HEK293 (cell line): ENCODE data around the gene HPCAL1.

Experiments used
- CTCF ChIA-PET: fragments of 350-600 bp; formaldehyde crosslinking; extraction: SDS; loops from one replicate; lab custom pipeline; 2021; ENCODE audit warnings: antibody characterized with exemption; lab: Yijun Ruan, JAX
- POLR2A ChIA-PET: fragments of 300-600 bp; formaldehyde crosslinking; extraction: SDS; loops from one replicate; lab custom pipeline; 2020; ENCODE audit warnings: antibody characterized with exemption, inconsistent platforms; lab: Yijun Ruan, JAX
- H3K27ac ChIP-seq: fragments of 200-500 bp; sonication (Bioruptor generic); 2 replicates; pipeline ENCODE4 v1.5.1; 2014; ENCODE audit warnings: low read depth, low read length, control low read depth, inconsistent platforms; ENCODE audit errors: extremely low read depth
- H3K36me3 ChIP-seq, 2 experiments: fragments of 200-500 bp in 1 of 2; sonication (Bioruptor generic) in 1 of 2; 1 replicate in 1 of 2; 2 replicates in 1 of 2; pipeline ENCODE4 v1.5.1; 2014 to 2017; ENCODE audit warnings: inconsistent platforms in 2 of 2, low read length in 2 of 2; ENCODE audit not compliant: control insufficient read depth in 2 of 2, insufficient read depth in 1 of 2
- H3K4me1 ChIP-seq: fragments of 200-500 bp; sonication (Bioruptor generic); 2 replicates; pipeline ENCODE4 v1.5.1; 2014; ENCODE audit warnings: mild to moderate bottlenecking, low read length, inconsistent platforms; ENCODE audit not compliant: control insufficient read depth, insufficient read depth
- H3K4me3 ChIP-seq: 2 replicates; pipeline ENCODE4 v1.5.1; 2011; ENCODE audit warnings: low read depth, mild to moderate bottlenecking, control low read depth, low read length, moderate library complexity
- H3K9me3 ChIP-seq: fragments of 200-500 bp; sonication (Bioruptor generic); 2 replicates; pipeline ENCODE4 v1.5.1; 2014; ENCODE audit warnings: low read depth, low read length, inconsistent platforms; ENCODE audit not compliant: control insufficient read depth, insufficient read depth
- GLI2 ChIP-seq: fragments of 450-650 bp; formaldehyde crosslinking; IDR thresholded peaks from 2 replicates; pipeline ENCODE4; 2017; ENCODE audit warnings: missing biosample characterization, missing genetic modification characterization, low read depth, borderline replicate concordance
- IKZF3 ChIP-seq: fragments of 450-650 bp; IDR thresholded peaks from 2 replicates; pipeline ENCODE4 v1.5.0; 2018; ENCODE audit warnings: missing biosample characterization, mild to moderate bottlenecking, missing genetic modification characterization, moderate library complexity
- KLF17 ChIP-seq: fragments of 450-650 bp; formaldehyde crosslinking; IDR thresholded peaks from 2 replicates; pipeline ENCODE4 v1.5.1; 2016; ENCODE audit warnings: missing biosample characterization, missing genetic modification characterization
- PRDM2 ChIP-seq: fragments of 450-650 bp; formaldehyde crosslinking; IDR thresholded peaks from 2 replicates; pipeline ENCODE4 v1.5.1; 2016; ENCODE audit warnings: missing biosample characterization, missing genetic modification characterization, borderline replicate concordance
- WT1 ChIP-seq: fragments of 450-650 bp; formaldehyde crosslinking; IDR thresholded peaks from 2 replicates; pipeline ENCODE4 v1.5.1; 2016; ENCODE audit warnings: missing biosample characterization, missing genetic modification characterization
- YY2 ChIP-seq: fragments of 450-650 bp; formaldehyde crosslinking; IDR thresholded peaks from 2 replicates; pipeline ENCODE4 v1.5.1; 2016; ENCODE audit warnings: missing biosample characterization, missing genetic modification characterization
- ZBTB10 ChIP-seq: fragments of 450-650 bp; formaldehyde crosslinking; IDR thresholded peaks from 2 replicates; pipeline ENCODE4 v1.5.1; 2016; ENCODE audit warnings: missing biosample characterization, missing genetic modification characterization
- ZBTB49 ChIP-seq: fragments of 450-650 bp; formaldehyde crosslinking; IDR thresholded peaks from 2 replicates; pipeline ENCODE4 v1.5.1; 2016; ENCODE audit warnings: missing biosample characterization, missing genetic modification characterization, low read depth
- ZNF138 ChIP-seq: fragments of 450-650 bp; formaldehyde crosslinking; IDR thresholded peaks from 2 replicates; pipeline ENCODE4 v1.5.1; 2016; ENCODE audit warnings: missing biosample characterization, missing genetic modification characterization, borderline replicate concordance
- ZNF146 ChIP-seq: fragments of 450-650 bp; formaldehyde crosslinking; IDR thresholded peaks from 2 replicates; pipeline ENCODE4 v1.5.1; 2016; ENCODE audit warnings: missing biosample characterization, missing genetic modification characterization
- ZNF513 ChIP-seq: fragments of 450-650 bp; IDR thresholded peaks from 2 replicates; pipeline ENCODE4 v1.5.1; 2018; ENCODE audit warnings: missing biosample characterization, missing genetic modification characterization
- ZNF530 ChIP-seq: fragments of 450-650 bp; formaldehyde crosslinking; IDR thresholded peaks from 2 replicates; pipeline ENCODE4 v1.5.1; 2016; ENCODE audit warnings: low read depth, missing biosample characterization, missing genetic modification characterization
- ZNF585B ChIP-seq: fragments of 450-650 bp; formaldehyde crosslinking; IDR thresholded peaks from 2 replicates; pipeline ENCODE4 v1.5.1; 2016; ENCODE audit warnings: missing biosample characterization, missing genetic modification characterization
- ZNF677 ChIP-seq: fragments of 450-650 bp; IDR thresholded peaks from 2 replicates; pipeline ENCODE4 v1.5.0; 2018; ENCODE audit warnings: missing biosample characterization, mild to moderate bottlenecking, missing genetic modification characterization, moderate library complexity
- ZSCAN30 ChIP-seq: fragments of 450-650 bp; IDR thresholded peaks from 2 replicates; pipeline ENCODE4 v1.5.1; 2018; ENCODE audit warnings: missing biosample characterization, mild to moderate bottlenecking, missing genetic modification characterization, moderate library complexity

The HPCAL1 gene

GRCh38 chr2:10269291-10269690 is 33.4 kb upstream of the HPCAL1 start:
- ChIA-PET CTCF (interaction anchor here (0.8 kb wide), 1 partner anchor 139 kb away, joined by 3 read pairs; no protein-coding TSS in a partner anchor), POLR2A (interaction anchor here (0.5 kb wide), 1 partner anchor 135 kb away, joined by 7 read pairs; no protein-coding TSS in a partner anchor)
- Histone ChIP-seq H3K36me3 (no peaks in the 10 kb centered on the region), H3K4me3 (no peak overlapping the region), H3K9me3 (no peaks in the 10 kb centered on the region), H3K4me1 (no peaks in the 10 kb centered on the region), H3K27ac (no peak overlapping the region)
- TF ChIP-seq ZNF146 (tag by site-specific recombination) (no peak), KLF17 (tag by site-specific recombination) (no peak), PRDM2 (no peak), ZNF530 (tag by site-specific recombination) (no peak), ZNF513 (no peak), WT1 (tag by site-specific recombination) (no peak)

GRCh38 chr2:10269711-10270610 is 32.7 kb upstream of the HPCAL1 start:
- H3K4me1 ChIP-seq = no peaks in the 10 kb centered on the region
- CTCF ChIA-PET = interaction anchor here (0.6 to 1.6 kb wide), 3 partner anchors 138 to 184 kb away, joined by 3 to 5 read pairs (median 3); no protein-coding TSS in a partner anchor
- POLR2A ChIA-PET = interaction anchor here (0.5 kb wide), 1 partner anchor 136 kb away, joined by 7 read pairs; no protein-coding TSS in a partner anchor
- H3K9me3 ChIP-seq = no peaks in the 10 kb centered on the region
- H3K4me3 ChIP-seq = no peak overlapping the region
- no peak overlapping the region for H3K27ac ChIP-seq
- TF ChIP-seq ZNF585B (tag by site-specific recombination) = no peak
- TF ChIP-seq ZBTB49 (tag by site-specific recombination) = no peak
- TF ChIP-seq YY2 (tag by site-specific recombination) = no peak
- no peak for TF ChIP-seq ZSCAN30
- no peak for TF ChIP-seq IKZF3
- no peak for TF ChIP-seq ZBTB10 (tag by site-specific recombination)
- no peak for TF ChIP-seq ZNF677 (tag by site-specific recombination)
- no peak for TF ChIP-seq GLI2 (tag by site-specific recombination)
- no peak for TF ChIP-seq ZNF138 (tag by site-specific recombination)
- H3K36me3 ChIP-seq = no peaks in the 10 kb centered on the region
